A673 (cell line): Measurements from ENCODE around the gene TREML2. TPM values are rescaled to one million over a fixed set of nuclear protein-coding genes. Genes with fewer than 3 reads are reported as not detected.

Experiments
- BruUV-seq: library from RNA; stranded (reverse); fragments of 400-500 nt; replicated peaks from 2 replicates; lab custom pipeline; 2021; lab: Mats Ljungman, UMichigan
- CTCF ChIA-PET: fragments of 300-600 bp; sonication (Branson Sonifier 250); formaldehyde crosslinking; loops from one replicate; lab custom pipeline; 2022; ENCODE audit warnings: antibody characterized with exemption; lab: Charles Lee
- POLR2A ChIA-PET: fragments of 300-600 bp; sonication (Branson Sonifier 250); formaldehyde crosslinking; loops from one replicate; lab custom pipeline; 2022; ENCODE audit warnings: antibody characterized with exemption; ENCODE audit not compliant: low non-redundant PET; lab: Charles Lee
- DNase-seq: peaks from one replicate; pipeline ENCODE4 v3.0.0-alpha.2; 2015; ENCODE audit warnings: low spot score
- H3K27ac ChIP-seq: fragments of 200-600 bp; sonication (generic); 2 replicates; pipeline ENCODE4 v1.5.1; 2016; ENCODE audit warnings: mixed run types, low read depth, mild to moderate bottlenecking, mixed read lengths, antibody characterized with exemption, low read length; ENCODE audit not compliant: poor library complexity, severe bottlenecking
- H3K27me3 ChIP-seq: fragments of 200-600 bp; sonication (generic); replicated peaks from 2 replicates; pipeline ENCODE4 v1.6.1; 2017; ENCODE audit warnings: mixed run types, low read depth, mild to moderate bottlenecking, mixed read lengths, antibody characterized with exemption, low read length; ENCODE audit not compliant: insufficient read depth, poor library complexity
- H3K36me3 ChIP-seq: fragments of 200-600 bp; sonication (generic); 2 replicates; pipeline ENCODE4 v1.6.1; 2016; ENCODE audit warnings: mixed run types, mild to moderate bottlenecking, mixed read lengths, antibody characterized with exemption, low read length; ENCODE audit not compliant: insufficient read depth, poor library complexity, severe bottlenecking
- H3K4me1 ChIP-seq: fragments of 200-600 bp; sonication (generic); 2 replicates; pipeline ENCODE4 v1.6.1; 2017; ENCODE audit warnings: mixed run types, mild to moderate bottlenecking, mixed read lengths, antibody characterized with exemption, low read length; ENCODE audit not compliant: insufficient read depth, poor library complexity, severe bottlenecking
- H3K4me3 ChIP-seq: fragments of 200-600 bp; sonication (generic); 2 replicates; pipeline ENCODE4 v1.5.1; 2016; ENCODE audit warnings: low read depth, mixed run types, mild to moderate bottlenecking, mixed read lengths, low read length; ENCODE audit not compliant: poor library complexity, severe bottlenecking
- H3K9me3 ChIP-seq: fragments of 200-600 bp; sonication (generic); 2 replicates; pipeline ENCODE4 v1.6.1; 2016; ENCODE audit warnings: mixed run types, low read depth, mild to moderate bottlenecking, mixed read lengths, antibody characterized with exemption, low read length; ENCODE audit not compliant: poor library complexity, severe bottlenecking
- CTCF ChIP-seq: fragments of 300-800, 200-600 bp; sonication (generic); conservative IDR thresholded peaks from 2 replicates; pipeline ENCODE4 v1.5.1; 2017; ENCODE audit warnings: low read depth, mild to moderate bottlenecking, antibody characterized with exemption, low read length, moderate library complexity, mixed read lengths
- EZH2 ChIP-seq: fragments of 200-600 bp; sonication (generic); IDR thresholded peaks from 2 replicates; pipeline ENCODE4 v1.6.1; 2017; ENCODE audit warnings: borderline replicate concordance, low read depth, mild to moderate bottlenecking, mixed read lengths, antibody characterized with exemption, low read length; ENCODE audit not compliant: poor library complexity, severe bottlenecking
- intact Hi-C: fragments of 100-400 bp; cut with micrococcal nuclease; formaldehyde crosslinking; loops from one replicate; pipeline ENCODE4 v1.10.0; 2022; ENCODE audit not compliant: unreplicated experiment
- total RNA-seq: library from RNA; stranded (reverse); gene quantifications from 2 replicates; pipeline ENCODE4 v1.2.3, GENCODE V29; 2021

The TREML2 gene
- total RNA-seq, 1 experiment from 2014 or later: not detected

GRCh38 chr6:41201764-41202173, 820 bp upstream of the TREML2 start:
- TF ChIP-seq CTCF (no peak), EZH2 (no peak)
- Histone ChIP-seq H3K4me3 (no peak overlapping the region), H3K27me3 (peaks cover 6% of the 10 kb centered on the region), H3K9me3 (no peaks in the 10 kb centered on the region), H3K27ac (no peak overlapping the region), H3K36me3 (no peaks in the 10 kb centered on the region), H3K4me1 (peaks cover 11% of the 10 kb centered on the region)
- no TSS peak for BruUV-seq
- no peak for DNase-seq
- intact Hi-C loops: no loop called here
- ChIA-PET CTCF (no interaction called here), POLR2A (no interaction called here)

- Histone ChIP-seq H3K27ac (no peak overlapping the region), H3K36me3 (no peaks in the 10 kb centered on the region), H3K4me1 (peaks cover 11% of the 10 kb centered on the region), H3K4me3 (no peak overlapping the region), H3K9me3 (no peaks in the 10 kb centered on the region), H3K27me3 (peaks cover 20% of the 10 kb centered on the region)
- DNase-seq: peak; percentile 17
- POLR2A ChIA-PET: no interaction called here
- TF ChIP-seq CTCF (no peak), EZH2 (no peak)
- intact Hi-C loops: no loop called here
- CTCF ChIA-PET: no interaction called here
- no TSS peak for BruUV-seq
These were observed 551 bp downstream of the TREML2 start for GRCh38 chr6:41200296-41200900.

GRCh38 chr6:41199552-41200246, 1.2 kb downstream of the TREML2 start:
- intact Hi-C loops: loop anchor here (10.0 kb wide), 1 partner anchor 115 kb away; no protein-coding TSS in a partner anchor
- DNase-seq: no peak
- H3K36me3 ChIP-seq: no peaks in the 10 kb centered on the region
- no peak overlapping the region for H3K27ac ChIP-seq
- TF ChIP-seq EZH2: no peak
- TF ChIP-seq CTCF: no peak
- no TSS peak for BruUV-seq
- peaks cover 11% of the 10 kb centered on the region for H3K4me1 ChIP-seq
- ChIA-PET POLR2A (no interaction called here), CTCF (no interaction called here)
- H3K9me3 ChIP-seq: no peaks in the 10 kb centered on the region
- no peak overlapping the region for H3K4me3 ChIP-seq
- H3K27me3 ChIP-seq: peaks cover 27% of the 10 kb centered on the region
